HG03520 (cell line): ENCODE measurements around the gene MAML3.

Experiments
- ATAC-seq: cut with Tn5 transposase; IDR thresholded peaks from one replicate; pipeline ENCODE4 v1.9.1; 2021; ENCODE audit warnings: mild to moderate bottlenecking, moderate library complexity; ENCODE audit not compliant: unreplicated experiment

Gene MAML3

GRCh38 chr4:140102421-140102820 lies 51.6 kb downstream of the MAML3 start:
- no peak for ATAC-seq

GRCh38 chr4:140100771-140101170 lies 53.2 kb downstream of the MAML3 start:
- ATAC-seq, result no peak

GRCh38 chr4:140099983-140100382 lies 54.0 kb downstream of the MAML3 start:
- ATAC-seq, result no peak

- ATAC-seq, result no peak
Observed at GRCh38 chr4:140098455-140099160, 55.4 kb downstream of the MAML3 start.

GRCh38 chr4:140097572-140097971 lies 56.4 kb downstream of the MAML3 start:
- ATAC-seq, result no peak

GRCh38 chr4:140096921-140097320 lies 57.1 kb downstream of the MAML3 start:
- no peak for ATAC-seq

- no peak for ATAC-seq
Observed at GRCh38 chr4:140096483-140096861, 57.5 kb downstream of the MAML3 start.

GRCh38 chr4:140095694-140096482 lies 58.1 kb downstream of the MAML3 start:
- no peak for ATAC-seq

GRCh38 chr4:140094438-140095420 lies 59.3 kb downstream of the MAML3 start:
- ATAC-seq, result no peak

GRCh38 chr4:140092094-140092851 lies 61.7 kb downstream of the MAML3 start:
- no peak for ATAC-seq

GRCh38 chr4:140091305-140091704 lies 62.7 kb downstream of the MAML3 start:
- no peak for ATAC-seq

- ATAC-seq, result no peak
Observed at GRCh38 chr4:140090215-140090731, 63.7 kb downstream of the MAML3 start.

- ATAC-seq, result no peak
Observed at GRCh38 chr4:140089216-140089615, 64.8 kb downstream of the MAML3 start.

- ATAC-seq, result no peak
Observed at GRCh38 chr4:140088323-140088967, 65.5 kb downstream of the MAML3 start.

GRCh38 chr4:140085881-140086280 lies 68.1 kb downstream of the MAML3 start:
- no peak for ATAC-seq

GRCh38 chr4:140085062-140085622 lies 68.8 kb downstream of the MAML3 start:
- no peak for ATAC-seq

- ATAC-seq, result no peak
Observed at GRCh38 chr4:140084385-140084784, 69.6 kb downstream of the MAML3 start.

- ATAC-seq, result no peak
Observed at GRCh38 chr4:140082391-140082755, 71.6 kb downstream of the MAML3 start.

- no peak for ATAC-seq
Observed at GRCh38 chr4:140081641-140082390, 72.2 kb downstream of the MAML3 start.
